Testis (tissue), 2 donors: ENCODE measurements around the gene DHDH.

Experiments
- POLR2A ChIP-seq: fragments of 450-650 bp; IDR thresholded peaks from one replicate; pipeline ENCODE4 v1.6.1; 2017; ENCODE audit warnings: antibody characterized with exemption, mild to moderate bottlenecking, moderate library complexity
- TF ChIP-seq, protein P1 (sequence below), 3 experiments: fragments of 450-650 bp in 2 of 3; fragments of 200-600 bp in 1 of 3; sonication (generic) in 1 of 3; IDR thresholded peaks; one replicate each; pipeline ENCODE4 v1.5.1; 2016 to 2019; ENCODE audit warnings: antibody characterized with exemption in 3 of 3, mild to moderate bottlenecking in 2 of 3, moderate library complexity in 1 of 3

DNA sequence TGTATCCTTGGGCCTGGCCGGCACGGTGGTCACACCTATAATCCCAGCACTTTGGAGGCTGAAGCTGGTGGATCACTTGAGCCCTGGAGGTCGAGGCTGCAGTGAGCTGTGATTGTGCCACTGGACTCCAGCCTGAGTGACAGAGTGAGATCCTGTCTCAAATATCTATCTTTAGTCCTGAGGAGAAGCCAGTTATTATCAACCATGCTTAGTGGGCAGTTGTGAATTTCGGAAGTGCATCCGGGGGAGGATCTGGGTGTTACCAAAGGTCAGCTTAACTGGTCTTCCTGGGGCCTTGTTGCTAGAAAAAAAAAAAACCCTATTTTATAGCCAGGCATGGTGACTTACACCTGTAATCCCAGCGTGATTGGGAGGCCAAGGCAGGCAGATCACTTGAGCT lies 9.6 kb downstream of the DHDH start:
- TF ChIP-seq, protein P1, sequence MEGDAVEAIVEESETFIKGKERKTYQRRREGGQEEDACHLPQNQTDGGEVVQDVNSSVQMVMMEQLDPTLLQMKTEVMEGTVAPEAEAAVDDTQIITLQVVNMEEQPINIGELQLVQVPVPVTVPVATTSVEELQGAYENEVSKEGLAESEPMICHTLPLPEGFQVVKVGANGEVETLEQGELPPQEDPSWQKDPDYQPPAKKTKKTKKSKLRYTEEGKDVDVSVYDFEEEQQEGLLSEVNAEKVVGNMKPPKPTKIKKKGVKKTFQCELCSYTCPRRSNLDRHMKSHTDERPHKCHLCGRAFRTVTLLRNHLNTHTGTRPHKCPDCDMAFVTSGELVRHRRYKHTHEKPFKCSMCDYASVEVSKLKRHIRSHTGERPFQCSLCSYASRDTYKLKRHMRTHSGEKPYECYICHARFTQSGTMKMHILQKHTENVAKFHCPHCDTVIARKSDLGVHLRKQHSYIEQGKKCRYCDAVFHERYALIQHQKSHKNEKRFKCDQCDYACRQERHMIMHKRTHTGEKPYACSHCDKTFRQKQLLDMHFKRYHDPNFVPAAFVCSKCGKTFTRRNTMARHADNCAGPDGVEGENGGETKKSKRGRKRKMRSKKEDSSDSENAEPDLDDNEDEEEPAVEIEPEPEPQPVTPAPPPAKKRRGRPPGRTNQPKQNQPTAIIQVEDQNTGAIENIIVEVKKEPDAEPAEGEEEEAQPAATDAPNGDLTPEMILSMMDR (IDR thresholded peaks at IDR 0.05): no peak
- TF ChIP-seq POLR2A: no peak
